B cell (primary cell): ENCODE data around the gene FAM234A.

Experiments
- CTCF ChIP-seq: fragments of 200-600 bp; IDR thresholded peaks from one replicate; pipeline ENCODE4 v1.8.0; 2022; ENCODE audit warnings: antibody characterized with exemption, mild to moderate bottlenecking
- EZH2 ChIP-seq: IDR thresholded peaks from 2 replicates; pipeline ENCODE4 v1.6.1; 2012; ENCODE audit warnings: borderline replicate concordance, low read depth, mild to moderate bottlenecking, moderate library complexity, low read length; ENCODE audit not compliant: insufficient read depth, poor library complexity, severe bottlenecking

GRCh38 chr16:261031-261691, 26.5 kb downstream of the FAM234A start:
- TF ChIP-seq CTCF (no peak), EZH2 (no peak)
